Neural cell (in vitro differentiated cells): ENCODE data around the gene MEIS1. TPM values are rescaled to one million over a fixed set of nuclear protein-coding genes. Genes with fewer than 3 reads are reported as not detected.

ENCODE experiments used
- H2AFZ ChIP-seq: fragments of 200-600, 300-800 bp; sonication (generic), shearing (Covaris generic); 2 replicates; pipeline ENCODE4 v1.6.0; 2014; ENCODE audit warnings: low read depth, mild to moderate bottlenecking, antibody characterized with exemption, low read length, moderate library complexity
- H3F3A ChIP-seq: fragments of 200-600 bp; shearing (Covaris generic); 2 replicates; pipeline ENCODE4 v1.6.1; 2016; ENCODE audit warnings: mild to moderate bottlenecking, moderate library complexity, mixed read lengths, antibody characterized with exemption, low read length; ENCODE audit not compliant: insufficient read depth, poor library complexity, severe bottlenecking
- H3K27ac ChIP-seq: fragments of 200-600, 300-800 bp; sonication (generic), shearing (Covaris generic); 2 replicates; pipeline ENCODE4 v1.5.1; 2014; ENCODE audit warnings: mild to moderate bottlenecking, low read length, moderate library complexity
- H3K27me3 ChIP-seq: fragments of 300-800, 200-600 bp; sonication (generic), shearing (Covaris generic); 2 replicates; pipeline ENCODE4 v1.6.0; 2014; ENCODE audit warnings: mild to moderate bottlenecking, low read depth, low read length, moderate library complexity; ENCODE audit not compliant: insufficient read depth
- H3K36me3 ChIP-seq: fragments of 300-800, 200-600 bp; sonication (generic), shearing (Covaris generic); 2 replicates; pipeline ENCODE4 v1.5.1; 2014; ENCODE audit warnings: mild to moderate bottlenecking, antibody characterized with exemption, low read length, moderate library complexity; ENCODE audit not compliant: insufficient read depth
- H3K4me2 ChIP-seq: fragments of 300-800, 200-600 bp; sonication (generic), shearing (Covaris generic); 2 replicates; pipeline ENCODE4 v1.6.0; 2014; ENCODE audit warnings: mild to moderate bottlenecking, low read length
- H3K4me3 ChIP-seq: fragments of 300-800, 200-600 bp; sonication (generic), shearing (Covaris generic); 2 replicates; pipeline ENCODE4 v1.5.1; 2014; ENCODE audit warnings: mild to moderate bottlenecking, low read length, moderate library complexity
- H3K79me2 ChIP-seq: fragments of 200-600 bp; shearing (Covaris generic); replicated peaks from 2 replicates; pipeline ENCODE4 v1.6.0; 2014; ENCODE audit warnings: mild to moderate bottlenecking, low read length, moderate library complexity; ENCODE audit not compliant: insufficient read depth
- H3K9ac ChIP-seq: fragments of 300-800, 200-600 bp; sonication (generic), shearing (Covaris generic); 2 replicates; pipeline ENCODE4 v1.6.1; 2016; ENCODE audit warnings: mild to moderate bottlenecking, low read length, mixed read lengths
- H3K9me2 ChIP-seq: fragments of 200-600 bp; shearing (Covaris generic); 2 replicates; pipeline ENCODE4 v1.6.1; 2016; ENCODE audit warnings: mild to moderate bottlenecking, low read length, mixed read lengths; ENCODE audit not compliant: insufficient read depth
- H3K9me3 ChIP-seq: fragments of 200-600, 300-800 bp; sonication (generic), shearing (Covaris generic); 2 replicates; pipeline ENCODE4 v1.6.1; 2016; ENCODE audit warnings: mild to moderate bottlenecking, mixed run types, low read length, moderate library complexity, mixed read lengths
- H4K20me1 ChIP-seq: fragments of 200-600 bp; shearing (Covaris generic); 2 replicates; pipeline ENCODE4 v1.6.1; 2016; ENCODE audit warnings: mild to moderate bottlenecking, mixed run types; ENCODE audit not compliant: insufficient read depth
- CTCF ChIP-seq: fragments of 450-650 bp; IDR thresholded peaks from 2 replicates; pipeline ENCODE4 v1.5.1; 2014; ENCODE audit warnings: antibody characterized with exemption, mild to moderate bottlenecking, moderate library complexity; ENCODE audit not compliant: poor library complexity, severe bottlenecking
- EP300 ChIP-seq: fragments of 450-650 bp; conservative IDR thresholded peaks from 2 replicates; pipeline ENCODE4 v1.6.1; 2014; ENCODE audit warnings: antibody characterized with exemption, mild to moderate bottlenecking, moderate library complexity; ENCODE audit not compliant: poor library complexity, severe bottlenecking
- EZH2 ChIP-seq: fragments of 200-600, 300-800 bp; shearing (Covaris generic), sonication (generic); IDR thresholded peaks from 2 replicates; pipeline ENCODE4 v1.6.1; 2014; ENCODE audit warnings: antibody characterized with exemption, low read length, borderline replicate concordance, mild to moderate bottlenecking; ENCODE audit not compliant: insufficient read depth, poor library complexity, severe bottlenecking
- MXI1 ChIP-seq: fragments of 450-650 bp; conservative IDR thresholded peaks from 2 replicates; pipeline ENCODE4 v1.6.1; 2014; ENCODE audit warnings: antibody characterized with exemption, mild to moderate bottlenecking; ENCODE audit not compliant: poor library complexity, severe bottlenecking
- POLR2AphosphoS5 ChIP-seq: IDR thresholded peaks from 2 replicates; pipeline ENCODE4 v1.6.1; 2012
- RAD21 ChIP-seq: fragments of 450-650 bp; conservative IDR thresholded peaks from 2 replicates; pipeline ENCODE4 v1.6.1; 2014; ENCODE audit warnings: antibody characterized with exemption, mild to moderate bottlenecking, moderate library complexity
- REST ChIP-seq: IDR thresholded peaks from 2 replicates; pipeline ENCODE4 v1.6.1; 2012; ENCODE audit warnings: borderline replicate concordance
- SMC3 ChIP-seq: fragments of 450-650 bp; conservative IDR thresholded peaks from 2 replicates; pipeline ENCODE4 v1.6.1; 2014; ENCODE audit warnings: antibody characterized with exemption, mild to moderate bottlenecking, moderate library complexity; ENCODE audit not compliant: poor library complexity
- TAF1 ChIP-seq: IDR thresholded peaks from 2 replicates; pipeline ENCODE4 v1.6.1; 2012; ENCODE audit warnings: low read depth
- polyA plus RNA-seq: library from polyadenylated mRNA; depleted of rRNA; stranded (reverse); fragments of >200 nt; gene quantifications from 2 replicates; pipeline ENCODE4 v1.2.3, GENCODE V29; 2014

MEIS1 gene
- polyA plus RNA-seq, 1 donor from 2014 or later = 46.5 TPM

DNA sequence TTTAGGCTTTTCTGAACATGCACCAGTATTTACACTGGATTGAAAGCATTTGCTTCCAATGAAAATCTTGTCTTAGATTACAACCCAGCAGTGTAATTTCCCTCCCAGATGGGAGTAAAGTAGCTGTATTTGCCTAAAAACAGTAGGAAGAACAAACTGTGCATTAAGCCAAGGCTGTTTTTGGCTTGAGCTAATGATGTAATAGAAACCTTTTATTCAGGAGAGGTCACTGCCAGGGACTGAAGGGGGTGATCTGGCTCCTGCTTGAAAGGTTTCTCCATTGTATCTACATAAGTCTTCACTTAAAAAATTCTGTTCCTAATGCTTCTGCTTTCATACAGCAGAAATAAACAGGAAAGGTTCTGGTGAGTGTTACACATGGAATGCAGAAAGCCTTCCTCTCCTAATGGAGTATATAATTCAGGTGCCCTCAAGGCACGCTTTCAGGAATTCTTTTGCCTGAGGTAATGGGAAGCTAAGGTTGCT is 74.4 kb downstream of the MEIS1 start:
- Histone ChIP-seq H4K20me1 (no peaks in the 10 kb centered on the region), H3K36me3 (no peaks in the 10 kb centered on the region), H3K79me2 (no peaks in the 10 kb centered on the region), H3K9ac (no peak overlapping the region), H3K27me3 (no peaks in the 10 kb centered on the region), H3F3A (no peaks in the 10 kb centered on the region), H3K9me3 (no peaks in the 10 kb centered on the region), H3K4me2 (no peak overlapping the region), H3K27ac (peak overlapping the region; percentile 17), H2AFZ (no peak overlapping the region), H3K9me2 (no peaks in the 10 kb centered on the region), H3K4me3 (no peak overlapping the region)
- TF ChIP-seq SMC3 (no peak), TAF1 (no peak), EP300 (no peak), MXI1 (no peak), EZH2 (no peak), CTCF (no peak), RAD21 (no peak), POLR2AphosphoS5 (no peak), REST (no peak)

DNA sequence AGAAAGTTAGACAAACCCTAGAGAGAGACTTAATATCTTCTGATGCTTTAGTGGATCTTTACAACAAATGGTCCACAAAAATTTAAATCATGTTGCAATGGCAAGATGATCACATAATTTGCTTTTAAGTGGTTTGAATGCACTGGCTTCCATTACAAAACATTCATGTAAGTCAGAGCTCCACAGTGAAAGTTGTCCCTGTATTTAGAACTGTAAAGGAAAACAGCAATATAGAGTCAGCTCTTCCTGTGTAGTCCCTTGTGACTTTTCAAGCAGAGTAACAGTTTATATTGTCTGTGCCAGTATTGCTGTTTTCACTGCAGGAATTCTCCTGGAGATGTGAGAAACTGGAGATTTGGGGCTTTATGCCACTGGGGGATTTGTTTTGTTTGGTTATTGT is 77.7 kb downstream of the MEIS1 start:
- no peaks in the 10 kb centered on the region for H3K27me3 ChIP-seq
- no peak overlapping the region for H2AFZ ChIP-seq
- H3K9ac ChIP-seq = no peak overlapping the region
- H3K36me3 ChIP-seq = no peaks in the 10 kb centered on the region
- no peaks in the 10 kb centered on the region for H3K9me2 ChIP-seq
- H3K4me2 ChIP-seq = no peak overlapping the region
- peaks cover 8% of the 10 kb centered on the region for H3K79me2 ChIP-seq
- H3F3A ChIP-seq = no peaks in the 10 kb centered on the region
- no peak overlapping the region for H3K27ac ChIP-seq
- no peaks in the 10 kb centered on the region for H3K9me3 ChIP-seq
- no peak for TF ChIP-seq TAF1
- TF ChIP-seq CTCF = no peak
- TF ChIP-seq SMC3 = no peak
- no peak for TF ChIP-seq RAD21
- no peak for TF ChIP-seq EP300
- no peak for TF ChIP-seq EZH2
- TF ChIP-seq REST = no peak
- TF ChIP-seq MXI1 = no peak
- no peak for TF ChIP-seq POLR2AphosphoS5
- no peaks in the 10 kb centered on the region for H4K20me1 ChIP-seq
- H3K4me3 ChIP-seq = no peak overlapping the region
